Hepatocyte (in vitro differentiated cells): ENCODE measurements around the gene CHST15. TPM values are rescaled to one million over a fixed set of nuclear protein-coding genes. Genes with fewer than 3 reads are reported as not detected.

Source experiments
- DNase-seq: peaks from one replicate; pipeline ENCODE4 v3.0.0-alpha.2; 2016; ENCODE audit warnings: low spot score
- H2AFZ ChIP-seq: fragments of 200-600 bp; sonication (generic); 2 replicates; pipeline ENCODE4 v1.6.0; 2016; ENCODE audit warnings: antibody characterized with exemption, mild to moderate bottlenecking
- H3K27ac ChIP-seq: fragments of 200-600 bp; sonication (generic); 2 replicates; pipeline ENCODE4 v1.5.1; 2016; ENCODE audit warnings: mild to moderate bottlenecking
- H3K27me3 ChIP-seq: fragments of 200-600 bp; sonication (generic); 2 replicates; pipeline ENCODE4 v1.6.1; 2016
- H3K36me3 ChIP-seq: fragments of 200-600 bp; sonication (generic); replicated peaks from 2 replicates; pipeline ENCODE4 v1.5.1; 2016; ENCODE audit warnings: low read depth; ENCODE audit not compliant: insufficient read depth
- H3K4me1 ChIP-seq: fragments of 200-600 bp; sonication (generic); 2 replicates; pipeline ENCODE4 v1.5.1; 2016; ENCODE audit warnings: mild to moderate bottlenecking, moderate library complexity; ENCODE audit not compliant: insufficient read depth
- H3K4me2 ChIP-seq: fragments of 200-600 bp; sonication (generic); 2 replicates; pipeline ENCODE4 v1.6.0; 2016
- H3K4me3 ChIP-seq: fragments of 200-600 bp; sonication (generic); 2 replicates; pipeline ENCODE4 v1.5.1; 2016; ENCODE audit warnings: mild to moderate bottlenecking
- H3K79me2 ChIP-seq: fragments of 200-600 bp; sonication (generic); 2 replicates; pipeline ENCODE4 v1.6.0; 2017; ENCODE audit warnings: mild to moderate bottlenecking
- H3K9me2 ChIP-seq: fragments of 200-600 bp; sonication (generic); replicated peaks from 2 replicates; pipeline ENCODE4 v1.6.0; 2017; ENCODE audit warnings: mild to moderate bottlenecking; ENCODE audit not compliant: insufficient read depth
- H3K9me3 ChIP-seq: fragments of 200-600 bp; sonication (generic); 2 replicates; pipeline ENCODE4 v1.5.1; 2016; ENCODE audit warnings: low read depth, mild to moderate bottlenecking
- H4K20me1 ChIP-seq: fragments of 200-600 bp; sonication (generic); 2 replicates; pipeline ENCODE4 v1.6.0; 2016; ENCODE audit warnings: mild to moderate bottlenecking; ENCODE audit not compliant: insufficient read depth, poor library complexity, severe bottlenecking
- EZH2 ChIP-seq: fragments of 200-600 bp; sonication (generic); IDR thresholded peaks from 2 replicates; pipeline ENCODE4 v1.6.1; 2016; ENCODE audit warnings: antibody characterized with exemption, mild to moderate bottlenecking, borderline replicate concordance
- EZH2phosphoT487 ChIP-seq: fragments of 200-600 bp; sonication (generic); IDR thresholded peaks from one replicate; pipeline ENCODE4 v1.6.1; 2018; ENCODE audit warnings: antibody characterized with exemption, mild to moderate bottlenecking, low read depth, moderate library complexity; ENCODE audit not compliant: unreplicated experiment, severe bottlenecking
- WGBS: methylation state at CpG from one replicate; pipeline ENCODE4 v1.1.6; 2016; ENCODE audit warnings: low lambda C conversion rate; ENCODE audit errors: missing lambda C conversion rate; 5-methylcytosine and 5-hydroxymethylcytosine counted together
- polyA plus RNA-seq: library from polyadenylated mRNA; unstranded; fragments of >200 nt; fragmentation: Nextera tagmentation; extraction: Ambion mirVana; gene quantifications from 2 replicates; pipeline ENCODE4 v1.2.1, GENCODE V29; 2016
- total RNA-seq: library from RNA; depleted of rRNA; stranded (reverse); fragments of >200 nt; gene quantifications from 2 replicates; pipeline ENCODE4 v1.2.3, GENCODE V29; 2014
- TF ChIP-seq, protein P1 (sequence below): fragments of 200-600 bp; sonication (generic); IDR thresholded peaks from 2 replicates; pipeline ENCODE4 v1.5.1; 2016; ENCODE audit warnings: antibody characterized with exemption, mild to moderate bottlenecking; ENCODE audit not compliant: poor library complexity

Gene CHST15
- total and polyA plus RNA-seq, 2 experiments from 2014 or later = 3.9 to 4.5 TPM

DNA sequence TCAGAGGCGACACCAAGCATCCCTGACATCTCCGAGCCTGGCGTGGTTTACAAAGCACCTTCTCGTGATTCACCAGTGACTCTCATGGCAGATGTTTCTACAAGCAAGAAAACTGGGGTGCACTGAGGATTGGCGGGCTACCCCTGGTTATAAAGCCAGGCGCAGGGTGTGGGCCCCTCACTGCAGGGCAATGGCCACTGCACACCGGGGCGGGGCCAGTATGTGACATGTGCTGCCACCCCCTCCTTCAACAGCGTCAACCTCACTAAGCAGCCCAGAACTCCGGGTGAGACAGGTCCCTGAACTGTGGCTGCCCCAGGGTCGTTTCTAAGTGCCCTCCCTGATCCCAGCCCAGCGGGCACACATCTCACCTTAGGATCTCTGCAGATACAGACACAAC, 63.8 kb downstream of the CHST15 start:
- Histone ChIP-seq H3K4me1 (no peaks in the 10 kb centered on the region), H3K9me2 (no peaks in the 10 kb centered on the region), H3K4me3 (no peak overlapping the region), H3K27me3 (no peaks in the 10 kb centered on the region), H3K9me3 (no peaks in the 10 kb centered on the region), H3K79me2 (no peaks in the 10 kb centered on the region), H3K27ac (no peak overlapping the region), H3K4me2 (no peak overlapping the region), H4K20me1 (no peaks in the 10 kb centered on the region), H3K36me3 (no peaks in the 10 kb centered on the region), H2AFZ (no peak overlapping the region)
- WGBS = 89% methylated on average over 12 of the region's 12 CpGs
- DNase-seq = no peak
- TF ChIP-seq EZH2 (no peak), EZH2phosphoT487 (no peak)
- TF ChIP-seq, protein P1, sequence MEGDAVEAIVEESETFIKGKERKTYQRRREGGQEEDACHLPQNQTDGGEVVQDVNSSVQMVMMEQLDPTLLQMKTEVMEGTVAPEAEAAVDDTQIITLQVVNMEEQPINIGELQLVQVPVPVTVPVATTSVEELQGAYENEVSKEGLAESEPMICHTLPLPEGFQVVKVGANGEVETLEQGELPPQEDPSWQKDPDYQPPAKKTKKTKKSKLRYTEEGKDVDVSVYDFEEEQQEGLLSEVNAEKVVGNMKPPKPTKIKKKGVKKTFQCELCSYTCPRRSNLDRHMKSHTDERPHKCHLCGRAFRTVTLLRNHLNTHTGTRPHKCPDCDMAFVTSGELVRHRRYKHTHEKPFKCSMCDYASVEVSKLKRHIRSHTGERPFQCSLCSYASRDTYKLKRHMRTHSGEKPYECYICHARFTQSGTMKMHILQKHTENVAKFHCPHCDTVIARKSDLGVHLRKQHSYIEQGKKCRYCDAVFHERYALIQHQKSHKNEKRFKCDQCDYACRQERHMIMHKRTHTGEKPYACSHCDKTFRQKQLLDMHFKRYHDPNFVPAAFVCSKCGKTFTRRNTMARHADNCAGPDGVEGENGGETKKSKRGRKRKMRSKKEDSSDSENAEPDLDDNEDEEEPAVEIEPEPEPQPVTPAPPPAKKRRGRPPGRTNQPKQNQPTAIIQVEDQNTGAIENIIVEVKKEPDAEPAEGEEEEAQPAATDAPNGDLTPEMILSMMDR = no peak

DNA sequence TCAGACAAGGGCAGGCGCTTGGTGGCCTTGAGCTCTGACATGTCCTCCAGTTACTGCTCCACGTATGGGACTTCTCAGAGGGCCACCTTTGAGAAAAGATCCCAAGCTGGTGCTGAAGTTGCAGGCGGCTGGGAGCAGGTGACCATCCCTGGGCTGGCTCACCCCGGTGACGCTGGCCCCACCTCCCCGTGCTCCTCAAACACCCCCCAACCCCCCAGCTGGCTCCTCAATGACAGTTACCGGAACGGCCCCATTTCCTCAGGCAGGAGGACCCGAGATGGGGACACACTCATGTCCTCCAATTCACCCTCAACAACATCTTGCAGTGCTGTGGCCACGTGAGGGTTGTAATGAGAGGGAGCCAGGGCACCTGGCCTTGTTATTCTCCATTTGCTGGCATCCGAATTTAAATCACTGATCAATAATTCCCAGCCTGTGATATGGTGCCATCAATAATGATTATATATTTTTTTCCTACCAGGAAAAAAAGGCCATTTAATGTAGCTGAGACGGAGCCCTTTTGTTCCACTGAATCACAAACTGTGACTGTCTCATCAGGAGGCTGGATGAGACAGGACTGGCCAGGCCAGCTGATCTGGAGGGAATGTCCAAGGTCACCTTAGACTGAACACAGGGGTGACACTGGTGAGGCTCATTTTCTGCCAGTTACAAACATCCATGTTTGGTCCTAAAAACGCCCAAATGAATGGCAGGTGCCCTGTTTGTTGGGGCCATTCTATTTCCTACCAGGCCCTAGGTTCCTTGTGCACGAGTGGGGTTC, 64.5 kb downstream of the CHST15 start:
- Histone ChIP-seq H3K4me1 (no peaks in the 10 kb centered on the region), H3K27me3 (no peaks in the 10 kb centered on the region), H3K36me3 (no peaks in the 10 kb centered on the region), H3K9me2 (no peaks in the 10 kb centered on the region), H4K20me1 (no peaks in the 10 kb centered on the region), H3K9me3 (no peaks in the 10 kb centered on the region), H2AFZ (no peak overlapping the region), H3K79me2 (no peaks in the 10 kb centered on the region), H3K27ac (no peak overlapping the region), H3K4me2 (no peak overlapping the region), H3K4me3 (no peak overlapping the region)
- TF ChIP-seq EZH2phosphoT487 (no peak), EZH2 (no peak)
- TF ChIP-seq, protein P1 = no peak
- DNase-seq = no peak
- WGBS = 94% methylated on average over 14 of the region's 14 CpGs

DNA sequence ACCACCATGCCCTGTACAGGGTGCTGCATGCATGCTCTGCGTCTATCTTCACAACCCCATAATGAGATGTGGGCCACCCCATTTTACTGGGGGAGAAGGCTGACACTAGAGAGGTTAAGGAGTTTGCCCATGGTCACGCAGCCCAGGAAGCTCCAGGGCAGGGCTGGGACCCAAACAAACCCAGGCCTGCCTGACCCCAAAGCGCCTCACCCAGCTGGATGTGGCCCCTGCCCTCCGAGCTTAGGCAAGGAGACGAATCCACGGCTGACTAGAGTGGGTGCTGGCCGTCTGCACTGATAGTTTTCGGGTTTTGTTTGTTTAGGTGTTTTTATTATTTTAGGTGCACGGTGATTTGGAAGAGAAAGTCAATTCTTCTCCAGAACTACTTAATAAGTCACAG, 65.7 kb downstream of the CHST15 start:
- Histone ChIP-seq H3K9me3 (no peaks in the 10 kb centered on the region), H3K4me1 (no peaks in the 10 kb centered on the region), H3K36me3 (no peaks in the 10 kb centered on the region), H3K27me3 (no peaks in the 10 kb centered on the region), H4K20me1 (no peaks in the 10 kb centered on the region), H2AFZ (no peak overlapping the region), H3K9me2 (no peaks in the 10 kb centered on the region), H3K4me2 (no peak overlapping the region), H3K27ac (no peak overlapping the region), H3K4me3 (no peak overlapping the region), H3K79me2 (no peaks in the 10 kb centered on the region)
- 83% methylated on average over 9 of the region's 9 CpGs for WGBS
- no peak for DNase-seq
- TF ChIP-seq EZH2phosphoT487 = no peak
- no peak for TF ChIP-seq EZH2
- TF ChIP-seq, protein P1 = no peak
